ENCODE results near the gene B3GNT5.

The B3GNT5 gene

DNA sequence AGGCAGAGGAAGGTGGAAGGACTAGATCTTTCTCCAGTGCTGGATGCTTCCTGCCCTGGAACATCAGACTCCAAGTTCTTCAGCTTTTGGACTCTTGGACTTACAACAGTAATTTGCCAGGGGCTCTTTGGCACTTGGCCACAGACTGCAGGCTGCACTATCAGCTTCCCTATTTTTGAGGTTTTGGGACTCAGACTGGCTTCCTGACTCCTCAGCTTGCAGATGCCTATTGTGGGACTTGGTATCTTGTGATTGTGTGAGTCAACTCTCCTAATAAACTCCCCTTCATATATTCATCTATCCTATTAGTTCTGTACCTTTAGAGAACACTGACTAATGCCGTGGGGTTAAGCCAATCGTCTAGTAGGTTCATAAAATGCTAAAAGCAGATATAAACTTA lies 8.8 kb upstream of the B3GNT5 start:
- no peak overlapping the region for H3K4me3 ChIP-seq (ENCODE audit: low read depth, low read length)
- no peak for DNase-seq (ENCODE audit: low read depth)
- TF ChIP-seq, protein P1, sequence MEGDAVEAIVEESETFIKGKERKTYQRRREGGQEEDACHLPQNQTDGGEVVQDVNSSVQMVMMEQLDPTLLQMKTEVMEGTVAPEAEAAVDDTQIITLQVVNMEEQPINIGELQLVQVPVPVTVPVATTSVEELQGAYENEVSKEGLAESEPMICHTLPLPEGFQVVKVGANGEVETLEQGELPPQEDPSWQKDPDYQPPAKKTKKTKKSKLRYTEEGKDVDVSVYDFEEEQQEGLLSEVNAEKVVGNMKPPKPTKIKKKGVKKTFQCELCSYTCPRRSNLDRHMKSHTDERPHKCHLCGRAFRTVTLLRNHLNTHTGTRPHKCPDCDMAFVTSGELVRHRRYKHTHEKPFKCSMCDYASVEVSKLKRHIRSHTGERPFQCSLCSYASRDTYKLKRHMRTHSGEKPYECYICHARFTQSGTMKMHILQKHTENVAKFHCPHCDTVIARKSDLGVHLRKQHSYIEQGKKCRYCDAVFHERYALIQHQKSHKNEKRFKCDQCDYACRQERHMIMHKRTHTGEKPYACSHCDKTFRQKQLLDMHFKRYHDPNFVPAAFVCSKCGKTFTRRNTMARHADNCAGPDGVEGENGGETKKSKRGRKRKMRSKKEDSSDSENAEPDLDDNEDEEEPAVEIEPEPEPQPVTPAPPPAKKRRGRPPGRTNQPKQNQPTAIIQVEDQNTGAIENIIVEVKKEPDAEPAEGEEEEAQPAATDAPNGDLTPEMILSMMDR (IDR thresholded peaks at IDR 0.05; ENCODE audit: low read depth, low read length, missing control alignments) = no peak
- in situ Hi-C loops (cut with HindIII; ENCODE audit: low sequenced_read_pairs) = no loop called here

DNA sequence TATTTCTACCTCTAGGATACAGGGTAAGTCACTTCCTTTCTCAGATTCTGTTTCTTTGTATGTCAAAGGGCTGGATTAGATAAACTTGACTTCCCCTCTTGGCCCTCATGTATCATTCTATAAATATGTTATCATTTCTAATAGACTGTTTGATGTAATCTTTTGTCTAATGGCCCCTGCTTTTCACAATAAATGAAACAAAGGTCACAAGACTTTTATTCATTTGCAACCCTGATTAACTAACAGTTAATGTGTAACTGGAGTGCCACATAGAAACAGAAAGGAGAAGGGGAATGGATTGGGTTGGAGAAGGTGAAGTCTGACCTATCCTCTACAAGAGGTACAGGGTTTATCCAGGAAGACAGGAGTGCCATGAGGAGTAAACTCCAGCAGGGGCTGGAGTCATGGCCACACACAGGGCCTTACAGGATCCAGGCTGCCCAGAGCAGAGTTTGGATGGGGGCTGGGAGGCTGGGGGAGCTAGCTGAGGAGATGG lies 8.0 kb upstream of the B3GNT5 start:
- in situ Hi-C loops (cut with HindIII; ENCODE audit: low sequenced_read_pairs) = no loop called here
- TF ChIP-seq, protein P1 (IDR thresholded peaks at IDR 0.05; ENCODE audit: low read depth, low read length, missing control alignments) = no peak
- H3K4me3 ChIP-seq (ENCODE audit: low read depth, low read length) = no peak overlapping the region
- DNase-seq (ENCODE audit: low read depth) = no peak

DNA sequence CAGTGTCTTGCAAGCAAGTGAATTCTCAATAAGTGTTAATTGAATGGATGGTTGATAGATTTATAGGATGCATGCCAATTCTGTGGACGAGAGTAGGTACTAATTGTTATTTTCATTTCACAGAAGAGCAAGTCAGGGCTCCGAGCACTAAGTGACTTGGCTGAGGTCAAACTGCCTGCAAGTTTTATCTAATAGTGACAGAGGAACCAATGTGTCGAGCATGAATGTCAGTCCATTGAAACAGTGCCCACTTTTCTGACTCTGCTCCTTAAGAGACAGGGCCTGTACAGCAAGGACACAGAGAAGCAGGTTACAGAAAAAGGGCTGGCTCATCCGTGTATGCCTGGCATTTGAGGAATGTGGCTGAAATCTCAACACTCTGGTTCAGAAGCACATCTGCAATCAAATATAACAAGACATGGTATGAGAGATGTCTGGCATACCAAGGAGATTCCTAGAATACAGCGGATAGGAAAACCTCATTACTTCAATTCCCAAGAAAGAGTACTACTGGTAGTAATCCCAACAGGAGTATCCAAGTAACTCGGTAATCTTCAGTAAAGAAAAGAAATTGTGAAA lies 6.0 kb upstream of the B3GNT5 start:
- H3K4me3 ChIP-seq (ENCODE audit: low read depth, low read length) = no peak overlapping the region
- DNase-seq (ENCODE audit: low read depth) = no peak
- TF ChIP-seq, protein P1 (IDR thresholded peaks at IDR 0.05; ENCODE audit: low read depth, low read length, missing control alignments) = no peak
- in situ Hi-C loops (cut with HindIII; ENCODE audit: low sequenced_read_pairs) = no loop called here

DNA sequence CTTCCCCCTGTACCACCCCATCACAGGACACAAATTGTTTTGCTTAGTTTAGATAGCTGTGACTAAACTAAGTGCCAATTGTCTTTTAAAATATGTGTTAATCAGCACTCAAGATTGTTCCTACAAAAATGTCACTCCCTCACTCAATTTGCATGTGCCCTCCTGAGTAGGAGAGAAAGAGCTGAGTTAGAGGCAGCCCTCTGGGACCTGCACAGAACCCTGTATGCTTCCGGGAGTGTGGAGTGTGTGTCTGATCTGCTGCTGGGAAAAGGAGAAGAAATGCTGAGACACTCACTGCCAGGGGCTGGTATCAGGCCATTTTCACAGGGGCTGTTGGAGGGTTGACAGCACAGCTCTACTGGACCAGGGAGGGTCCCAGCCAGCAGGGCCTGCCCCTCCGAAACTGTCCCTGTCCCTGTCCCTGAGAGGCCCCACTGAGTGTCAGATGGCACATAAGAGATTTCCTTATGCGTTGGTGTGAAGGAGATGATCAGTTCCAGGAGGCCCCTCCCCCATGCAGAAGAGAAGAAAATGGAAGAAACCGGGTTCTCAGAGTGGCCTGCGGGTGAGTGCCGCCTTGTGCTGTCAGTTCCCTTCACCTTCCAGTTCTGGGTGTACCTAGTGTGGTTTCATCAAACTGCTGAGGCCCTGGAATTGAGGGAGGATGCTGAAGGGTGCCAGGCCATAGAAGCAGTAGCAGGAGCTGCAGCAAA lies 3.9 kb upstream of the B3GNT5 start:
- H3K4me3 ChIP-seq (ENCODE audit: low read depth, low read length) = no peak overlapping the region
- no peak for DNase-seq (ENCODE audit: low read depth)
- TF ChIP-seq, protein P1 (IDR thresholded peaks at IDR 0.05; ENCODE audit: low read depth, low read length, missing control alignments) = no peak
- in situ Hi-C loops (cut with HindIII; ENCODE audit: low sequenced_read_pairs) = no loop called here

DNA sequence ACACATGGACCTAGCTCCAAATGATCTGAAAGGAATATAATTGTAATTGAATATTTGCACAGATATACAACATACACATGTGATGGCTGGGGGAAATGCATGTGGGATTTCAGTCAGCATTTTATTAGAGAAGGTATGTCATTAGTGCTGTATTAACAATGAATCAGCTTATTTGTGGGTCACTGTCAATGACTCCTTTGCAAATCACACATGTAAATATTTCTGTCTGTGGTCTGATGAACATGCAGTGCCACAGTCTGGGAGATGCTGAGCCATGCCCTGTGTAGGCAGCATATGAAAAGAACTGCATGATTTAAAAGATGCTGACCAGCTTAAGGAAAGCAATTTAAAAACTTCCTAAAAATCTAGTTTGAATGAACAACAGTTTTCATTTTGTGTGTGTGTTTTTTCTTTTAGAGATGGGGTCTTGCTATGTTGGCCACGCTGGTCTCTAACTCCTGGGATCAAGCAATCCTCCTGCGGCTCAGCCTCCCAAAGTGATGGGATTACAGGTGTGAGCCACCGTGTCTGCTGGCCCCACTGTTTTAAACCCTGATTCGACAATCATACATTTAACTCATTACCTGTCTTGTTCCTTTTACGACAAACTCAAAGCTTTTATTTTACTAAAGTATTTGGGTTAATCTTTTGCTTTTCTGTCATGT lies 803 bp upstream of the B3GNT5 start:
- TF ChIP-seq, protein P1 (IDR thresholded peaks at IDR 0.05; ENCODE audit: low read depth, low read length, missing control alignments) = no peak

DNA sequence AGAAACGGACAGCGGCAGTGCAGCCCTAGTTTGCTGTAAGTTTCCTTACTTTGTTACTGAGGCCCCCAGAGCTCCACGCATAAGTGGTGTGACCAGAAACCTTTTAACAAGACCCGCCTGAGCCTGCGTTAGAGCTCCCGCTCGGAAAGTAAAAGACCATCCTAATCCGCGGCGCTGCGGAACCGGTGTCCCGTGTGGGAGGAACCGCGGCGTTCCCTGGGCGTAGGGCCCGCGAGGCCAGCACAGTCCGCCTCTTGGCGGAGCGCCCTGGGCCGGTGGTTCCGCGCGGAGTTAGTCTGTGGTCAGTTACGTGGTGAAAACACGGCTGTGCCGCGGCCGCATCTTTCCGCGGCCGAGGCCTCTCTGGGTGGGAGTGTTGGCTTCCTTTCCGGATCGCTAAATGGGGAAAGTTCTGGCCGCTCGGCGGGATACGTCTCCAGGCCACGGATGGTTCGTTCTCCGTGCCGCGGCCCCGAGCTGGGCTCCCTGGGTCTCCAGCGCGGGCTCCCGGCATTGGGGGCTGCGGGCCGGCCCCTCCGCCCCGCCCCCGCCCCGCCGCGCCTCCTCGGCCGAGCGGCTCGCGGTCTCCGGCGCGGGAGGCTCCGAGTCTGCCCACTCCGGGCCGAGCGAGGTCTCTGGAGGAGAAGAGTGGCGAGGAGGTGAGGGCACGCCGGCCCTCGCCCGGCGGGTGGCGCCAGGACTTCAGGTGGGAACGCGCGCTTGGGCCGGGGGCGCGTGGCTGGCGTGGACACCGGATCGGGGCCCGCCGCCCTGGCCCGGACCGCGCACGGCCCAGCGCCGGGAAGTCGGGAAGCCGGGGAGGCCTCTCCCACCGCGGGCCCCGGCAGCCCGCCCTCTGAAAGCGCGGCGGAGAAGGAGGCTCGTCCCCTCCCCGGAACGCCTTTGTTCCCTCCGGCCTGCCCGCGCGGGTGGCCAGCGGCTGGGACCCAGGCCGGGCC lies 754 bp downstream of the B3GNT5 start:
- peak overlapping the region; percentile 75 for H3K4me3 ChIP-seq (ENCODE audit: low read depth, low read length)
- TF ChIP-seq, protein P1 (IDR thresholded peaks at IDR 0.05; ENCODE audit: low read depth, low read length, missing control alignments) = no peak
- in situ Hi-C loops (cut with HindIII; ENCODE audit: low sequenced_read_pairs) = no loop called here
- DNase-seq (ENCODE audit: low read depth) = peak; percentile 49

More for the DNA sequence above, 803 bp upstream of the B3GNT5 start:
- in situ Hi-C loops (cut with HindIII; ENCODE audit: low sequenced_read_pairs) = no loop called here
- peak overlapping the region; percentile 75 for H3K4me3 ChIP-seq (ENCODE audit: low read depth, low read length)
- no peak for DNase-seq (ENCODE audit: low read depth)

Data from astrocyte of the cerebellum (primary cell).